Choroid plexus epithelial cell (primary cell): ENCODE measurements around the gene PITPNM1.

ENCODE experiments used
- DNase-seq: peaks from one replicate; pipeline ENCODE4 v3.0.0-alpha.2; 2010; ENCODE audit warnings: low read depth
- H3K4me3 ChIP-seq: 2 replicates; pipeline ENCODE4 v1.5.1; 2011; ENCODE audit warnings: low read depth, mild to moderate bottlenecking, control low read depth, low read length, moderate library complexity
- TF ChIP-seq, protein P1 (sequence below): conservative IDR thresholded peaks from 2 replicates; pipeline ENCODE4 v1.5.1; 2011; ENCODE audit warnings: low read depth, mild to moderate bottlenecking, control low read depth, inconsistent platforms, low read length, moderate library complexity

PITPNM1 gene

DNA sequence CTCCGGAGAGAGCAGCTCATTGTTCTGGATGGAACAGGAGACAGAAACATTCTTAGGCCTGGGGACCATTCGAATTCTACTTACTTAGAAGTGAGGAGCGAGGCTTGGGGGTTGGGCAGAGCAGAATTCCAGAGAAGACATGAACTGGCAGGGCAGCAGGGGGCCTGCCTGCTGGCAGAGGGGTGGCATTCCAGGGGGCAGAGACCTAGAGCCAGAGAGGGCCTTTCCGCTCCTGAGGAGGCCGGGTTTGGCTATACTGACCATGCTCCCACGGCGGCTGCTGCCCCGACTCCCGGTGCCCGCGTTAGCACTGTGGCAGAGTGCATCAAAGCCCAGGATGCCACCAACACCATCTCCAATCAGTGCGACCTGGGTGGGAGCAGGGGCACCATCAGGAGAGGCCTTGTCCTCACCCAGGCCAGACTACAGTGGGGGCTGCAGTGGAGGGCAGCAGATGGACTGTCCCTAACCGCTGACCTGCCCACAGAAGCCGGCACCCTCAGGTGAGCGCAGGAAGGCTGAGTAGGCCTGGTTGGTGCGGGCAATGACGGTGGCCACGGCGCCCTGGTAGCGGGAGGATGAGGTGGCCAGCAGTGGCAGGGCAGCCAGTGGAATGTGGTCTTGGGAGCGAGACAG lies 7.4 kb downstream of the PITPNM1 start:
- no peak overlapping the region for H3K4me3 ChIP-seq
- TF ChIP-seq, protein P1, sequence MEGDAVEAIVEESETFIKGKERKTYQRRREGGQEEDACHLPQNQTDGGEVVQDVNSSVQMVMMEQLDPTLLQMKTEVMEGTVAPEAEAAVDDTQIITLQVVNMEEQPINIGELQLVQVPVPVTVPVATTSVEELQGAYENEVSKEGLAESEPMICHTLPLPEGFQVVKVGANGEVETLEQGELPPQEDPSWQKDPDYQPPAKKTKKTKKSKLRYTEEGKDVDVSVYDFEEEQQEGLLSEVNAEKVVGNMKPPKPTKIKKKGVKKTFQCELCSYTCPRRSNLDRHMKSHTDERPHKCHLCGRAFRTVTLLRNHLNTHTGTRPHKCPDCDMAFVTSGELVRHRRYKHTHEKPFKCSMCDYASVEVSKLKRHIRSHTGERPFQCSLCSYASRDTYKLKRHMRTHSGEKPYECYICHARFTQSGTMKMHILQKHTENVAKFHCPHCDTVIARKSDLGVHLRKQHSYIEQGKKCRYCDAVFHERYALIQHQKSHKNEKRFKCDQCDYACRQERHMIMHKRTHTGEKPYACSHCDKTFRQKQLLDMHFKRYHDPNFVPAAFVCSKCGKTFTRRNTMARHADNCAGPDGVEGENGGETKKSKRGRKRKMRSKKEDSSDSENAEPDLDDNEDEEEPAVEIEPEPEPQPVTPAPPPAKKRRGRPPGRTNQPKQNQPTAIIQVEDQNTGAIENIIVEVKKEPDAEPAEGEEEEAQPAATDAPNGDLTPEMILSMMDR, result no peak

DNA sequence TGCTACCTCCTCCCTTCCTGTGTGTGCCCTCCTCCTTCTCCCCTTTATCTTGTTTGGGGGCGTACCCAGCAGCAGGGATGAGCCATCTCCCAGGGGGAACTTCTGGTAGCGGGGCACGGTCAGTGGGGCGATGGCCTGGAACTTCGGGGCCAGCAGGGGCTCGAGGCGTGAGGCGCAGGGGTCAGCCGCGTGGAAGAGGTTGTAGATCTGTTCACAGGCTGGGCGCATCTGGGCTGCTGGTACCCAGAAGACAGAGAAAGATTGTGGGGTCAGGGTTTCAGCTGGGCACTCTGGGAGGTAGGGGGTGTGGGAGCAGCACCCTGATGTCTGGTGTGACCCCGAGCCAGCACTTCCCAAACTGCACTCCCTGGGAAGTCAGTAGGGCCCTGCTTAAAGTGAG lies 9.1 kb downstream of the PITPNM1 start:
- DNase-seq, result no peak
- no peak overlapping the region for H3K4me3 ChIP-seq
- TF ChIP-seq, protein P1, result no peak

More for the DNA sequence above, 7.4 kb downstream of the PITPNM1 start:
- DNase-seq, result no peak

DNA sequence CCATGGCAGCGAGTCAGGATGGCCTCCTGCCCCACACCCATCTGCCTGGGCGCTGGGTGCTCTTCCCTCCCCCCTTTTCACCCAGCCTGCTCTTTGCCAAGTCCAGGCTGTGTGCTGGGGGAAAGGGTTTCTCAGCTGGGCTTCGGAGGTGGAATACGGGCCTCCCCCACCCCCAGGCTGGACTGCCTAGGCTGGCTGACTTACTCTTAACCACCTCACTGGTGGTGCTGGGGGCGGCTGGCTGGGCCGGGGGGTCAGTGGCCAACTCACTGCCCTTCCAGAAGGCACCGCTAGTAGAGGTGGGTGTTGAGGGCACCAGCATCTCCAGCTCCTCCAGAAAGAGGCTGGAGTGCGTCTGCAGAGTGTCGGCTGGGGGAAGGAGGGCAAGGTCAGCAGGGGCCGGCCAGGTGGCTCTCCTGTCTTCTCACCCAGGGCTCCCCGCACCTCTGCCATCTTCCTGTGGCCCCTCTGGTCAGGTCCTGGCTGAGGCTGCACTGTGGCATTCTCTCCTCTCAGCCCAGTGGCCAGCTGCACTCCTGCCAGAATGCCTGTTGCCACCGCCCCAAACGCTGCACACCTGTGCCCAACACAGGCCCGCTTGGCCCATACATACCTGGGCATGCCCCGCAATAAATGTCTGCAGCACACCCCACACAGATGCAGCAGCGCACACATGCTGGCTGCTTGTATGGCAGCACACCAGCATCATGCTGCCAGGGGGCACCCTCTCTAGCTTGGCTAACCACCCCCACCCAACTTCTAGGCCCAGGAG lies 9.7 kb downstream of the PITPNM1 start:
- no peak overlapping the region for H3K4me3 ChIP-seq
- TF ChIP-seq, protein P1, result no peak
- no peak for DNase-seq

DNA sequence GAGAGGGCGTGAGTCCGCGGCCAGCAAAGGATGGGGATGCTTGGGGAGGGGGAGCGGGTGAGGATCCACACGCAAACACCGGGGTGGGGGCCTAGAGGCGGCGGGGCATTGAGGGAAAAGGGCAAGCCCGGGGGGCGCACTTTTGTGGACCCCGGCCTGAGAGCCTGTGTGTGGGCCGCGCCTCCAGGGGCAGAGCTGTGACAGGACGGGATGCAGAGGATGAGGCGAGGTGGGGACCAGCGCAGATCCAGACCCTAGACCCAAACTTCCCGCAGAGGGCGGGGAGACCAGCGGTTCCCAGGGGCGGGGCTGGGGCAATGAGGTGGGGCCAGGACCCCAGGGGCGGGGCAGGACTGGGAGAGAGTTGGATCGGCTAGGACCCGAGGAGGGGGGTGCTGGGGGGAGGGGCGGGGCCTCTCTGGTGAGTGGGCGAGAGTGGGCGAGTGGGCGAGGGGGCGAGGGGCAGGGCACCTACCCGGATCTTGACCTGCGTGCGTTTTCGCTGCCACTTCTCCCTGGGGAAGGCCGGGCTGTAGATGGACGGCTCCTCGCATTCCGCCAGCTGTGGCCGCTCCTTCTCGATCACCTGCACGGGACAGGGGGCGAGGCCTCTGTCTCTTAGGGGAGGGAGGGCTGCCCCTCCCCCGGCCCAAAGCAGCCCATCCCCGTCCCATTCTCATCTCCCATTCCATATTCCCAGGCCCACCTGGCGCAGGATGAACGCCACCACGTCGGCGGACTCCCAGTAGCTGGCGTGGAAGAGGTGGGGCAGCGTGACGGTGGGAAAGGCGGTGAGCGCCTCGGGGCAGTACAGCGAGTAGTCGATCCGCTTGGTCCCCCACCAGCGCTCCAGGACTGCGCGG lies 10.6 kb downstream of the PITPNM1 start:
- no peak overlapping the region for H3K4me3 ChIP-seq
- TF ChIP-seq, protein P1, result no peak
- no peak for DNase-seq

DNA sequence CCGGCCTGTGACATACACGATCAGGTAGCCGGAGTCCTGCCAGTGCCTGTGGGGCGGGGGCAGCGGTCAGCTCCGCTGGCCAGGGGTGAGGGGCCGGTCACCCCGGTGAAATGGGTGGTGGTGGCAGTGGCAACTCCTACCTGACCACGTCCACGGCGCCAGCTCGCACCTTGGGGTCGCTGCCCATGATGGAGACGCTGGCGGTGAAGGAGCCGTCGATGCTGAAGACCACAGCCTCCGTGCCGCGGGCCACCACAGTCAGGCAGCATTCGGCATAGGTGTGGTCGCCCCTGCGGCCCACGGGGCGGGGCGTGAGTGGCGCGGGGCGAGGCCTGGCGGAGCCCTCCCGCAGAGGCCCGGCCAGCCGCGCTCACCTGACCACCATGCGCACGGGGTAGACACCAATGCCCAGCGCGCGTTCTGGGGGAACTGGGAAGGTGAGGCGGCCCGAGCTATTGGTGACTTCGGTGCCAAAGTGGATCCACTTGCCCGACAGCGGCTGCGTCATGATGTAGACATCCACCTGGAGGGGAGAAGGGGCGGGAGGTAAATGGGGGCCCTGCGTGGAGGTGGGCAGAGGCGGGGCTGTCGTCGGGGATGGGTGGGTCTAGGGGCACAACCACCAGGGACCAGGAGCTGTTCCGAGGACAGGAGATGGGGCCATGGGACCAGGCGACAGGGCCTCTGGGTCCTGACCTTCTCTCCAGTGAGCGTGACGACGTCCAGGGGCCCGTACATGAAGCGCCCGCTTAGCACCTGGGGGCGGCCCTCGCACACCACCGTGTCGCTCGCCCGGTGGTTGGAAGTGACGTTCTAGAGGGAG lies 11.4 kb downstream of the PITPNM1 start:
- DNase-seq, result no peak
- H3K4me3 ChIP-seq, result no peak overlapping the region
- TF ChIP-seq, protein P1, result no peak

DNA sequence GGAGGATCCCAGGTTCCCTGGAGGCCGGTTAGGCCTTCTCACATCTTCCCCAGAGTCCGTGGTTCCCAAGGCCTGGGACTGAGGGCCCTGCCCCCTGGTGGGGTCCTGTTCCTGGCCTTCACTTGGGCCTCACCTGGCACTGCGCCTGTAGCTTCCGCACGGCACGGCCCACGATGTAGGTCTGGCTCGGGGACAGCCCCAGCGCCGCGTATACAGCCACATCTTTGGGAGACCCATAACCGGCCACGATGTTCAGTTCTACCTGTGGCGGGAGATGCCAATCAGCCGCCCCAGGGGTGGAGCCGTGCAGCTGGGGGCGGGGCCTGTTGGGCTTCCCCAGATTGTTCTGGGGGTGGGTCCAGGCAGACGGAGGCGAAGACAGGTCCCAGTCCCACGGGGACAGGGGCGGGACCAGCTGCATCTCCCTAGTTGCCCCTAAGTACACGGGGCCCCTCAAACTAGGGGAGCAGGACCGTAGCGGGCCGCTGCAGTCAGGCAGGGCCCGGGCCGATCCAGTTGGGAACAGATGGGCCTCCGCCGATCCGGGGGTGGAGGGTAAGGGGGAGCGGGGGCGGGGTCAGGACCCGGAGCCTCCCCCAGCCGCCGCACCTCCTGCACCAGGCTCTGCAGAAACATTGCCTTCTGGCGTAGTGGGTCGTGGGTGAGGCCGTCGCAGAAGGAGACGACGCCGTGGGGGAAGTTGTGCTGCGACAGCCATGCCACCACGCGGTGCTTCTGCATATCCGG lies 12.2 kb downstream of the PITPNM1 start:
- no peak for DNase-seq
- TF ChIP-seq, protein P1, result no peak
- no peak overlapping the region for H3K4me3 ChIP-seq
